Stimulated activated CD4-positive, alpha-beta T cell treated with anti-CD3 and anti-CD28 coated beads, TNF-alpha, amount 100 ng/mL, for 4 hours (primary cell): ENCODE results near the gene SEC14L6.
A peak's percentile ranks its signal among the peaks of the same experiment; 100 is the strongest.
"Not testable (repeated sequence)": the region's sequence is repeated elsewhere in the genome, so short reads cannot be mapped to it uniquely, and the experiment has no call there.

Experiments
- DNase-seq, 3 experiments: peaks; one replicate each; pipeline ENCODE4 v3.0.0-alpha.2; 2020; ENCODE audit warnings: low read depth in 3 of 3

SEC14L6 gene

GRCh38 chr22:30546616-30547015 is at the start of gene SEC14L6:
SEC14L6 (minus strand) TSS chr22:30546741; CDS start chr22:30546682, 59 bp downstream.
- no peak for DNase-seq

DNA sequence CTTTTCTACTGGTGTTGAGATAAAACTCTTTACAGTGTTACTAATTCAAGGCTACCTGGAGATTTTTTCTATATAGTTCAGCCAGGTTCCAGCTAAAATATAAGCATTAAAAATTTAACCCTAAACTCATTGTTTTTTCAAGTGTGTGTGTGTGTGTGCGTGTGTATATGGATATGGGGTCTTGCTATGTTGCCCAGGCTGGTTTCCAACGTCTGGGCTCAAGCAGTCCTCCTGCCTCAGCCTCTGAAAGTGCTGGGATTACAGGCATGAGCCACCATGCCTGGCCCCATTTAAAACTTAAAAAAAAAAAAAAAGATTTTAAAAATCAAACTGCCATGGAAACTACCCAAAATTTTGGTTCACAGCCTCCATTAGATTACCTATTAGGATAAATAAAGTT is 49.7 kb upstream of the SEC14L6 start:
- no peak for DNase-seq

GRCh38 chr22:30592360-30592713 is 45.8 kb upstream of the SEC14L6 start:
- not testable (repeated sequence) for DNase-seq

- DNase-seq = peak; percentile 78 to 93 (median 88)
Measured at GRCh38 chr22:30591588-30592359, 45.2 kb upstream of the SEC14L6 start, which contains the start of gene PES1. PES1 (minus strand) TSS chr22:30591910; CDS start chr22:30591833, 77 bp downstream.

- DNase-seq = no peak
Measured at GRCh38 chr22:30591191-30591587, 44.6 kb upstream of the SEC14L6 start.

GRCh38 chr22:30586414-30586813 is 39.9 kb upstream of the SEC14L6 start:
- no peak for DNase-seq

DNA sequence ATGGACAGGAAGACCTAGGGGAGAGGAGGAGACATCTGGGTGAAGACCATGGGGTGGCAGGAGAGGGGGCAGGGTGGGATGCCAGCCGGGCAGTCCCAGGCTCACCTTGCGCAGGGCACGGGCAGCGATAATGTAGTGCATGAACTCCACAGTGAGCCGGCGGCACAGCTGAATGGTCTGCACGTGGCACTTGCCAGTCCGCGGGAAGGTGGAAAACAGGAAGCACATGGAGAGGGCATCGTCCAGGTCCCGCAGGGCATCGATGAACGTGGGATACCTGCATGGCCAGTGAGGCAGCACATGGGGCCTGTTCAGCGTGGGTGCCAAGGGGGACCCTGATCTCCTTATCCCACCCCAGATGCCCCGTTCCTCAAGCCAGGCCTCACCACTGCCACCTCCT is 37.9 kb upstream of the SEC14L6 start:
- DNase-seq = no peak

GRCh38 chr22:30582788-30583545 is 36.4 kb upstream of the SEC14L6 start:
- no peak for DNase-seq

DNA sequence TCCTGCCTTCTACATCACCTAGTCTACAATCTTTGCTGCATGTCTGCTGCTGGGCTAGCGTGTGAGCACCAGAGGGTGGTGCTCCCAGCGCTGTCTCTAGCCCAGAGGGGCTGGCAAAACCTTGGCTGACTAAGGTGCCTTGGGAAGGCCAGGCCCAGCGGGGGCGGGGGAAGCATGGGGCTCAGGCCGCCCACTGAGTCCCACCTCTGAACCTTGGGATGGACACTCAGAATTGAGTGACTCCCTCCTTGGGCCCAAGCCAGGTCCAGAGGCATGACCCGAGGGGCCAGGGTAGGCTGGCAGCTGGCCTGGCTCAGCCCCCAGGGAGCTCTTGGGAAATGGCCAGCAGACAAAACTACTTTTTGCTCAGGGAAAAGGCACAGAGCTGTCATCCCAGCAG is 35.5 kb upstream of the SEC14L6 start:
- DNase-seq = no peak

- no peak for DNase-seq
Measured at GRCh38 chr22:30580896-30581295, 34.4 kb upstream of the SEC14L6 start.

GRCh38 chr22:30578481-30578880 is 31.9 kb upstream of the SEC14L6 start:
- no peak for DNase-seq

DNA sequence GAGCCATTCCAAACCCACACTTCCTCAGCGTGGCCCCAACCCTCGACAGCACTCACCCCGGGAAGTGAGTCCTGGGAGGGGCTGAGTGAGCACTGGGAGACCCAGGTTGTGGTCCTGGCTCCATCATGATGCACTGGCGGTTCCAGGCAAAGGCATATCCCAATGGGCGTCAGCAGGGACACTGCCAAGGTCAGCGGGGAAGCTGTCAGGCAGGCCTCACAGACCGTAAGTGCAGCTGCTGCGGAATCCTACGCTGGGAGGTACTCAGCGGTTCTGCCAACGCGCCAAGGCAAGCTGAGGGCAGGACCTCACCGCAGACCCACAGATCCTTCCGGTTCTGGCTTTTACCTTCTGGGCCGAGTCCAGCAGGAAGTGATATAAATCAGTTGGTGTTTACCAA is 29.3 kb upstream of the SEC14L6 start:
- DNase-seq = no peak

- DNase-seq = no peak
Measured at GRCh38 chr22:30574997-30575671, 28.6 kb upstream of the SEC14L6 start.

DNA sequence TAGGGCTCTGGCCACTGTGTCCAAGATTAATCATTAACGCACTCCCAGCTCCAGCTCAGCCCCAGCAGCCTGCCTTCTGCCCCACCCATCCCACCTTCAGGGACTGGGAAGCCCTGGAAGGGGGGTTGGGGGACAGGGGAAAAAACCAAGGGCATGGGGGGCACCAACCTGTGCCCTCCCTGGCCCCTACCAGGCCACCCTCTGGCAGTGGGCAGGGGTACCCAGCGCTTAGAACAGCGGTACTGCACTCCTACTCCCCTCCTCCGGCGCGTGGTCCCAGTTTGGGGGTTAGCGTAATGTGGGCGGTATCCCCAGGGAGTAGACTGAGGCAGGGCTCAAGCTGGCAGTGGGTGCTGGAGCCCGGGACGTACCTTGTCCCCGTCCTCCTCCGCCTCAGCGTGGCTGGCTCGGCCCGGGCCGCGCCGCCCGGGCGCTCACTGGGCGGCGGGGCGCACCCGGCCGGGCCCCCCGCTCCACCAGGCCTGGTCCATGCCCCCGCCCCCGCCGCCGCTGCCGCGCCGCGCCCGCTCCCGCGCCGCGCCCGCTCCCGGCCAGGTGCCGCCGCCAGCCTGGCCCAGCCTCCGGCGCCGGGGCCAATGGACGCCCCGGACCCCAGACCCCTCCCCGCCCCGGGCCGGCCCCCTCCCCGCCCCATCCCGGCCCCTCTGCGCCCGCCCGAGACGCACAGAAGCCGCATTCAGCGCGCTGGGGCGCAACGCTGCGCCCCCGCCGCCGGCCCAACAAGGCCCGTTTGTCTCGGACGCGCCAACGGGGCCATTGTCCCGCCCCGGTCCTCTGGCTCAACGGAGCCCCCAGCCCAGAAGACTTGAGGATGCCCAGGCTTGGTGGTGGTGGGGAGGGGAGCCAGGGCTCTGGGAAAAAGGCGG is 27.8 kb upstream of the SEC14L6 start, which contains the start of gene GAL3ST1:
Gene GAL3ST1, minus strand, starts transcription at position 571 of the 887 bp plus-strand sequence. CDS start 17,273 bp downstream, outside the sequence.
- DNase-seq = no peak

DNA sequence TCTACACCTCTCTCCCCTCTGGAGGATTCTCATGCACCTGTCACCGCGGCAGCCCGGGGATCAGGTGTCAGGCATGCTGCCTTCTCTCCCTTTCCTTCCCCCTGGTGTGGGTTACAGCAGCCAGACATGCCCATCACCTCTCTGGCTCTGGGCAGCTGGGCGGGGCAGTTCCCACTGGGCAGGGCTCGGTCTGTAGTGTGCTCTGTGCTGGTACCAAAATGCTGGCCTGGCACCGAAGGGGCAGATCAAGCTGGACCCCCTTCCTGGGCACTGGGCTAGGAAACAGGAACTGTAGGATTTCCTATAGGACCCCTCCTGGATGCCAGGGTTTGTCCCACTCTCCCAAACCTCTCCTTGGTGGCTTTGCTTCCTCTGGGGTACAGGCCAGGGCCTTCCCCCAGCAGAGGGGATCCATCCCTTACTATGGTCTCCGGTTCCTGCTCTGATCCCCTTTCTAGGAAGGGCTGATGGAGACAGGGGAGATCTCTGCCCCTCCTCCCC is 27.1 kb upstream of the SEC14L6 start:
- DNase-seq = no peak

GRCh38 chr22:30572840-30573593 is 26.5 kb upstream of the SEC14L6 start:
- DNase-seq = no peak

- DNase-seq = no peak
Measured at GRCh38 chr22:30572210-30572609, 25.7 kb upstream of the SEC14L6 start.

- no peak for DNase-seq
Measured at GRCh38 chr22:30569674-30570202, 23.2 kb upstream of the SEC14L6 start.

GRCh38 chr22:30568137-30568805 is 21.7 kb upstream of the SEC14L6 start:
- DNase-seq = no peak

- DNase-seq = not testable (repeated sequence)
Measured at GRCh38 chr22:30567277-30567676, 20.7 kb upstream of the SEC14L6 start.
